ENCODE measurements around the gene RRP8.
A peak's percentile ranks its signal among the peaks of the same experiment; 100 is the strongest.

RRP8 gene

DNA sequence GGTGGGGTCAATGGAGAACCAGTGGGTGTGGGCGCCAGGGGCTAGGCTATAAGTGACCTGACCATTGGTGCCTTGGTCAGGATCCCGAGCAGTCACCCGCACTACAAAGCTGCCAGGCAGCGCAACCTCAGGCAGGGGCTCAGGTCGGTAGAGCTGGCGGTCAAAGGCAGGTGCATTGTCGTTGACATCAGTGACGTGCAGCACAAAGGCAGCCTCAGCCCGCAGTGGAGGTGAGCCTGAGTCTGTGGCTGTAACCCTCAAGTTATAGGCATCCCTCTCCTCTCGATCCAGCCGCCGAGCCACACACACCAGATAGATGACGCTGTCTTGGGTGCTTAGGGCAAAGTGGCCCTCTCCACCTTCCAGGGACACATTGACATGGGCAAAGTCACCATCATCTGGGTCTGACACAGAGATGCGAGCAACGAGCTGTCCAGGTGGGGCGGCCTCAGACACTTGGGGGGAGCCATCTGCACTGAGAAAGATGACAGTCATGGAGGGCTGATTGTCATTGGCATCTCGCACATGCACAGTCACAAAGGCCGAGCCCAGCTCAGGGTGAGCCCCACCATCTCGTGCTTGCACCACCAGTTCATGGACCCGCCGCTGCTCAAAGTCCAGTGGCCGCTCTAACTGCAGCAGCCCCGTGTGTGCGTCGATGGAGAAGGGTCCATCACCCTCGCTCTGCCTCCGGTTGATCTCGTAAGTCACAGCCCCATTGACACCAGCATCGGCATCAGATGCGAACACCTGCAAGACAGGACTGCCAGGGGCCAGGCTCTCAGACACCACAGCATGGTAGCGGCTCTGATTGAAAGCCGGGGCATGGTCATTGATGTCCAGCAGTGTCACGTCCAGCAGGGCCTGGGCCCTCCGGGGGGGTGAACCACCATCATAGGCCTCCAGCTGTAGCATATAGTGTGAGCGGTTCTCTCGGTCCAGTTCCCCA is 36.9 kb upstream of the RRP8 start:
- TF ChIP-seq CTCF (IDR thresholded peaks at IDR 0.05; ENCODE audit: low read depth, low read length): no peak
- in situ Hi-C loops (cut with HindIII; ENCODE audit: low sequenced_read_pairs): no loop called here
- no peak overlapping the region for H3K4me3 ChIP-seq (ENCODE audit: low read depth, low read length)
- DNase-seq (ENCODE audit: low read depth, low spot score): no peak

- H3K4me3 ChIP-seq (ENCODE audit: low read depth, low read length): no peak overlapping the region
- in situ Hi-C loops (cut with HindIII; ENCODE audit: low sequenced_read_pairs): no loop called here
- DNase-seq (ENCODE audit: low read depth, low spot score): no peak
- no peak for TF ChIP-seq CTCF (IDR thresholded peaks at IDR 0.05; ENCODE audit: low read depth, low read length)
Measured at GRCh38 chr11:6638429-6638828, 35.0 kb upstream of the RRP8 start.

- H3K4me3 ChIP-seq (ENCODE audit: low read depth, low read length): no peak overlapping the region
- no peak for TF ChIP-seq CTCF (IDR thresholded peaks at IDR 0.05; ENCODE audit: low read depth, low read length)
- peak; percentile 68 for DNase-seq (ENCODE audit: low read depth, low spot score)
- in situ Hi-C loops (cut with HindIII; ENCODE audit: low sequenced_read_pairs): no loop called here
Measured at GRCh38 chr11:6637871-6638270, 34.5 kb upstream of the RRP8 start.

- DNase-seq (ENCODE audit: low read depth, low spot score): no peak
- no peak overlapping the region for H3K4me3 ChIP-seq (ENCODE audit: low read depth, low read length)
- TF ChIP-seq CTCF (IDR thresholded peaks at IDR 0.05; ENCODE audit: low read depth, low read length): no peak
- in situ Hi-C loops (cut with HindIII; ENCODE audit: low sequenced_read_pairs): no loop called here
Measured at GRCh38 chr11:6636480-6636879, 33.1 kb upstream of the RRP8 start.

DNA sequence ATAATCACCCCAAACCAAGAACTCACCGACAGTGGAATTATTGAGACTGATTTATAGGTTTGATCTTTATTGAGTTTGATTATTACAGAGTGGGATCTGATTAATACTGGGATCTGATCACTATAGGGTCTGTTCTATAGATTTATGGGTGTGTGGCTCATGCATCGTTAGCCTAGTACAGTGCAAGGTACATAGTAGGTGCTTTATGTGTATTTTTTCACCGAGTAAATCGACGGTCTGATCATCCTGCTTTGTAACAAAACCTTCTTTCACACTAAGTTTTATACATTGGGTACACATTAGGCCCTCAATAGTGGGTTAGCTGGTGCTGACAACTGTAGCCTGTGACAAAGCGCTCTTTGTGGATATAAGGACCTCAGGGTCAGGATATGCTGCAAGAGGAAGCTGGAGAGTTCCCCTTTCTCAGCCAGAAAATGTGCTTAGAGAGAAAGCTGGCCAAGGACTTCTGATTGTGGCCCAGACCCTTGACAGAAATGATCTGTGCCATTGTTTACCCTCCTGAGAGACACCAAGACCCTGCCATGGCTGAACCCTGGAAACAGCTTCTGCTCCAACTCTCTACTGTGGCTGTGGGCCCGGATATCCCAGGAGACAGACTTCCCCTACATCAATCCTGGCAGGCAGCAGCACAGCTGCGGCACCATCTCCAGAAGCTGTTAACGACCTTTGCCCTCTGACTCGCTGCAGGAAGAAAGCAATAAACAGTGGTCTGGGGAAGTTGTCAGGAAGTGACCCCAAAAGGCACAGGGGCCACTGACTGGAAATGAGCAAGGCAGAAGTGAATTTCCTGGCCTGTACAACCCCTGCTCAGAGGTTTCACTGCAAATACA is 31.9 kb upstream of the RRP8 start:
- in situ Hi-C loops (cut with HindIII; ENCODE audit: low sequenced_read_pairs): no loop called here
- no peak overlapping the region for H3K4me3 ChIP-seq (ENCODE audit: low read depth, low read length)
- no peak for TF ChIP-seq CTCF (IDR thresholded peaks at IDR 0.05; ENCODE audit: low read depth, low read length)
- peak; percentile 33 for DNase-seq (ENCODE audit: low read depth, low spot score)

GRCh38 chr11:6634534-6634933 is 31.1 kb upstream of the RRP8 start:
- H3K4me3 ChIP-seq (ENCODE audit: low read depth, low read length): no peak overlapping the region
- no peak for TF ChIP-seq CTCF (IDR thresholded peaks at IDR 0.05; ENCODE audit: low read depth, low read length)
- DNase-seq (ENCODE audit: low read depth, low spot score): no peak
- in situ Hi-C loops (cut with HindIII; ENCODE audit: low sequenced_read_pairs): no loop called here
